Stimulated activated CD4-positive, alpha-beta T cell treated with anti-CD3 and anti-CD28 coated beads, Interleukin-2, amount 100 ng/mL, for 48 hours (primary cell): ENCODE data around the gene RUNDC3A.
"Not testable (repeated sequence)": the region's sequence is repeated elsewhere in the genome, so short reads cannot be mapped to it uniquely, and the experiment has no call there.

ENCODE experiments used
- DNase-seq, 2 donors: peaks; one replicate each; pipeline ENCODE4 v3.0.0-alpha.2; 2020

Gene RUNDC3A

DNA sequence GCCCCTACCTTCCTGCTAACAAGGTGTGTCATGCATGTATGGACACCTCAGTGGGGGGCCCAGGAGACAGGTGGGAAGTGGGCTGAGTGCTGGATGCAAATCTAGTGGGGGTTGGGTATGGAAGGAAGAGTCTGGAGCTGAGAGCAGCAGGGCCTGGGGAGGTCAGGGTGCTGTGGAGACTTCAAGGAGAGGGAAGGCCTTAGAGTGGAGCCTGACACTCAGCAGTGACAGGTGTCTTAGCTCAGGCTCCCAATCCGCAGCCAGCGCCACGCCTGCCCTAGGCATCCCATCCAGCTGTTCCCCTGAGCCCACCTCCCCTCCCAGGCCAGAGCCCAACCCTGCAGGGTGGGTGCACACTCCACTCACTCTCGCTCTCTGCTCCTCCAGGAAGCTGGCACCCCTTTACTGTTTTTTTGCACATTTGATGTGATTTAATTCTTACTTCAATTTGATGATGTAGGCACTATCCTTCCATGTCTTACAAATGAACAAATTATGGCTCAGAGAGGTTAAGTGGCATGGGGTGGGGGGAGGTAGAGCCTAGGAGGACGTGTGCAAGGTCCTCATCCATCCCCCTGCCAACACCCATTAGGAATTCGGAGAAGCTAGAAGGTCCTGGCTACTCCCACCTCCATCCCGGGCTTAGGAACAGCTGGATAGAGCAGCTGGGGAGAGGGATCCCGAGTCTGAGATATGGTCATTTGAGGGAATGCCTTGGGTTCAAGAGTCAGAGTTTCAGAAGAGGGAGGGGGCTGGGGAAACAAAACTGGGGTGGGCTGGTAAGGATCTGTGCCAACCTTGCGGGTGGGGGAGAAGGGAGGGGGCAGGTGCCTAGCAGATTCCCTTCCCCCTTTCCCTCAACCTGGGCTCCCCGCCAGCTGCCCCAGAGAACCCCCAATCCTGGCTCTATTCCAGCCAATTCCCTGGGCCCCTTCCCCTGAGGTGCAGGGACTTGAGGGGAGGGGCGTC lies 53.2 kb downstream of the RUNDC3A start:
- DNase-seq: no peak

GRCh38 chr17:44362459-44362948 lies 54.1 kb downstream of the RUNDC3A start:
- DNase-seq: no peak

- no peak for DNase-seq
Measured at GRCh38 chr17:44362949-44363612, 54.7 kb downstream of the RUNDC3A start.

- DNase-seq: peak; percentile 59 to 68
Measured at GRCh38 chr17:44363613-44364159, 55.3 kb downstream of the RUNDC3A start, which contains the start of gene FAM171A2. Gene FAM171A2, minus strand, starts transcription at chr17:44363853. Its CDS starts 139 bp downstream, at chr17:44363714.

DNA sequence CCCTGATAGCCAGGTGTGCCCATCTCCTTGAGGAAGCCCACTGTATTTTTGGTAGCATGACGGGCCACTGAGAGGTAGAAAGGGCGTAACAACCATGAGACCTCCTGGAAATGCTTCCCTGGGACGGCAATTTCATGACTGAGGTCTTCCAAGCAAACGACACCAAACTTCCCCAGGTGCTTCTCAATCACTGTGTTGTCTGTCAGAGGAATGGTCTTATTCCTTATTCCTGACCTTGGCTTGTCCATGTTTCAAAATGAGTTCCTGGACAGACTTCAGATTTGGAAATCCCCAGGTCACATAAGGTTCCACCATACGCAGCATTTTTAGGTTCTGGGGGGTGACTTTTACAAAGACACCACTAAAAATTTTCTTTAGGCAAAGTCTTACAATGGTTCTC lies 56.6 kb downstream of the RUNDC3A start:
- not testable (repeated sequence) for DNase-seq

DNA sequence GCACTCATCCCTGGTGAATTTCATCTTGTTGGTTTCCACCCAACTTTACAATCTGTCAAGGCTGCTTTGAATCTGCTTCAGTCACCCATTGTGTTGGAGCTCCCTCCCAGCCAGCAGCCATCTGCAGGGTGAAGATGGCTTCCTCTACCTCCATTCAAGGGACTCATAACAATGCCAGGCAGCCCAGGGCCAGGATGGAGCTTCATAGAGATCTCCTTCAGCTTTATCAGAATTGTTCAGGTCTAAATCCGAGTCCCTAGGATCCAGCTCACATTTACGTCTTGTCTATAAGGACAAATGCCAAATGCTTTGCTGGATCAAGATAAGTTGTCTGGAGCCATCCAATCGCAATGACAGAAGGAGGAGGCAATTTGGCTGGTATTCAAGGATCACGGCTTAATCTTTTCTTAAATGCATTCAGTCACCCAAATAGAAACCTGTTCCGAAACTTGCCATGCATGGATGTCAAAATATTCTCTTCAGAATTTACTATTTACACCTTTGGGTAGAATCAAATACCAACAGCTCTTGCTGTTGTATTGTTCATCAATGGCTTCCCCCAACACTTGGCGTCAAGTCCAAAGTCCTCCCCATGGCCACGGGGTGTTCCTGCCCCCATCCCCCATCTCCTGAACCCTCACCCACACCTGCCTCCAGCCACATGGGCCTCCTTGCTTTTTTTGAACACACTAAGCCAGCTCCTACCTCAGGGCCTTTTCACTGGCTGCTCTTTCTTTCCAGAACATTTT lies 59.0 kb downstream of the RUNDC3A start:
- no peak for DNase-seq
